Neural progenitor cell (in vitro differentiated cells): ENCODE measurements around the gene ZP1.

Source experiments
- CTCF ChIP-seq: fragments of 200-600 bp; sonication (generic); IDR thresholded peaks from 2 replicates; pipeline ENCODE4 v1.5.1; 2017; ENCODE audit warnings: antibody characterized with exemption, mild to moderate bottlenecking
- EZH2 ChIP-seq: fragments of 200-600 bp; sonication (generic); IDR thresholded peaks from 2 replicates; pipeline ENCODE4 v1.6.1; 2017; ENCODE audit warnings: antibody characterized with exemption, mild to moderate bottlenecking, moderate library complexity

- TF ChIP-seq CTCF (no peak), EZH2 (no peak)
Observed at GRCh38 chr11:60835534-60835846, 31.9 kb upstream of the ZP1 start.
